GM19468 (cell line): ENCODE results near the gene DNM1.

Experiments
- ATAC-seq: cut with Tn5 transposase; IDR thresholded peaks from one replicate; pipeline ENCODE4 v1.9.1; 2021; ENCODE audit warnings: mild to moderate bottlenecking, moderate library complexity, moderate number of reproducible peaks; ENCODE audit not compliant: unreplicated experiment; ENCODE audit errors: extremely low read depth

The DNM1 gene

GRCh38 chr9:128297221-128297773 is 94.1 kb downstream of the DNM1 start:
- ATAC-seq = no peak

GRCh38 chr9:128298535-128299482 is 95.6 kb downstream of the DNM1 start:
- ATAC-seq = no peak

- ATAC-seq = no peak
Observed at GRCh38 chr9:128304136-128304970, 101.2 kb downstream of the DNM1 start.
